LHCN-M2 (cell line): ENCODE results near the gene CMTR2. TPM values are rescaled to one million over a fixed set of nuclear protein-coding genes. Genes with fewer than 3 reads are reported as not detected.
"Not testable (repeated sequence)": the region's sequence is repeated elsewhere in the genome, so short reads cannot be mapped to it uniquely, and the experiment has no call there.

Experiments used
- DNase-seq: peaks from one replicate; pipeline ENCODE4 v3.0.0-alpha.2; 2012; ENCODE audit warnings: low read depth
- polyA plus RNA-seq: library from polyadenylated mRNA; unstranded; fragments of >200 nt; gene quantifications from one replicate; pipeline ENCODE4 v1.2.1, GENCODE V29; 2012; ENCODE audit warnings: missing spikeins
- total RNA-seq: library from RNA; depleted of rRNA; stranded (reverse); fragments of >200 nt; gene quantifications from 2 replicates; pipeline ENCODE4 v1.2.3, GENCODE V29; 2014; rRNA removed

CMTR2 gene
- 40.9 and 42.8 TPM in 2 replicates for total RNA-seq
- 6.6 TPM for polyA plus RNA-seq

- DNase-seq = peak; percentile 97
These were observed at the start of gene CMTR2 for GRCh38 chr16:71288890-71289731. TSS of gene CMTR2 (minus strand) at chr16:71289402. CDS start at chr16:71285920, 3,482 bp downstream.

GRCh38 chr16:71338632-71339031 lies 49.4 kb upstream of the CMTR2 start:
- no peak for DNase-seq

- DNase-seq = peak; percentile 7
These were observed 49.0 kb upstream of the CMTR2 start for GRCh38 chr16:71338193-71338592.

- no peak for DNase-seq
These were observed 48.4 kb upstream of the CMTR2 start for GRCh38 chr16:71337631-71338030.

GRCh38 chr16:71328151-71328550 lies 38.9 kb upstream of the CMTR2 start:
- DNase-seq = no peak

GRCh38 chr16:71327720-71328119 lies 38.5 kb upstream of the CMTR2 start:
- DNase-seq = no peak

- no peak for DNase-seq
These were observed 30.8 kb upstream of the CMTR2 start for GRCh38 chr16:71319999-71320398.

- DNase-seq = no peak
These were observed 26.1 kb upstream of the CMTR2 start for GRCh38 chr16:71315269-71315668.

GRCh38 chr16:71313591-71313990 lies 24.4 kb upstream of the CMTR2 start:
- DNase-seq = not testable (repeated sequence)

- peak; percentile 9 for DNase-seq
These were observed 22.5 kb upstream of the CMTR2 start for GRCh38 chr16:71311553-71312158.

- peak; percentile 5 for DNase-seq
These were observed 14.7 kb upstream of the CMTR2 start for GRCh38 chr16:71303938-71304337.

- DNase-seq = peak; percentile 5
These were observed 8.1 kb upstream of the CMTR2 start for GRCh38 chr16:71297341-71297634.

GRCh38 chr16:71296584-71297340 lies 7.6 kb upstream of the CMTR2 start:
- DNase-seq = no peak

GRCh38 chr16:71295950-71296349 lies 6.7 kb upstream of the CMTR2 start:
- no peak for DNase-seq

- no peak for DNase-seq
These were observed 4.7 kb upstream of the CMTR2 start for GRCh38 chr16:71293919-71294318.

GRCh38 chr16:71292095-71292494 lies 2.9 kb upstream of the CMTR2 start:
- not testable (repeated sequence) for DNase-seq

GRCh38 chr16:71289732-71290062 lies 495 bp upstream of the CMTR2 start:
- DNase-seq = no peak

GRCh38 chr16:71288570-71288889 lies 672 bp downstream of the CMTR2 start:
- no peak for DNase-seq

- DNase-seq = no peak
These were observed 1.3 kb downstream of the CMTR2 start for GRCh38 chr16:71287911-71288310.

GRCh38 chr16:71287454-71287853 lies 1.7 kb downstream of the CMTR2 start:
- DNase-seq = no peak

- DNase-seq = no peak
These were observed 5.6 kb downstream of the CMTR2 start for GRCh38 chr16:71283612-71284011.

GRCh38 chr16:71282943-71283342 lies 6.3 kb downstream of the CMTR2 start:
- no peak for DNase-seq
